G401 (cell line): ENCODE measurements around the gene KRT75. TPM values are rescaled to one million over a fixed set of nuclear protein-coding genes. Genes with fewer than 3 reads are reported as not detected.
"Not testable (repeated sequence)": the region's sequence is repeated elsewhere in the genome, so short reads cannot be mapped to it uniquely, and the experiment has no call there.

Source experiments
- DNase-seq: peaks from one replicate; pipeline ENCODE4 v3.0.0-alpha.2; 2015; ENCODE audit warnings: low spot score
- in situ Hi-C: cut with HindIII; loops from 2 replicates; pipeline ENCODE4 v1.10.0; 2016; ENCODE audit warnings: low sequenced_read_pairs, mixed read lengths
- total RNA-seq: library from RNA; depleted of rRNA; stranded (reverse); fragments of >200 nt; shearing (Covaris generic); gene quantifications from 2 replicates; pipeline ENCODE4 v1.2.3, GENCODE V29; 2014

KRT75 gene
- total RNA-seq, 1 experiment from 2014 or later, result 0.20 TPM

DNA sequence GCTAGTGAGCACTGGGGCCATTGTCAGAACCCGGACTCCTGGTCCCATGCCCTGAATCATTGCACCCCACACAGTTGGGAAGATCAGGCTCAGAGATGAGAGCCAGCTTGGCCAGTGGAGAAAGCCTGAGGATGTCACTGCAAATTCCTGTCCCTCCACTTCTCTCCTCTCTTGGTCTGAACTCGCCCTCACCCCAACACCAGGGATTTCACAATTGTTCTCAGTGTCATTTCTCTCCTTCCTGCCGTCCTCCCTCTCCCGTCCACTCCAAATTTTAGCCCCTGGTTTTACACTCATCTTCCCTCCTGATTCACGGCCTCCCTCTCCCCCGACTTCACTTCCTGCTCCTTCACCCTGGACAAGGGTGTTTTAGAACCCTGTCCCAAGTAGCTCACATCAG, 11.1 kb downstream of the KRT75 start:
- no peak for DNase-seq
- in situ Hi-C loops, result no loop called here

DNA sequence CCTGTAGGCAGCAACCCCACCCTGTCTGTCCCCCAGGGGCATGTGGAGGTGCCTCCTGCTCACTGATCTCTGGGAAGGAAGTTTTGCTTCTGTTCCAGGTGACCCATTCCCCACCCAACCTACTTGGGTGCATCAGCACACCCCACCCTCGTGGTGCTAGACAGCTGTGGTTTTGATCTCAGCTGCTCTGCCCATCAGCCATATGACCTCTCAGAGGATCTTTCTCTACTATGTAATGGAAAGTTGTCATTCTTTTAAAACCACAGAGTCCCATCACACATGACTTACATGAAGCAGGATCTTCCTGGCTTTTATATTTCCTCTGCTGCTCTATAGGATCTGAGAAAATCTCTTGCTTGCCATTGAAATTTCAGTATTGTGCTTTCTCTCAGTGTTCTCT, 14.5 kb downstream of the KRT75 start:
- in situ Hi-C loops, result no loop called here
- DNase-seq, result no peak

DNA sequence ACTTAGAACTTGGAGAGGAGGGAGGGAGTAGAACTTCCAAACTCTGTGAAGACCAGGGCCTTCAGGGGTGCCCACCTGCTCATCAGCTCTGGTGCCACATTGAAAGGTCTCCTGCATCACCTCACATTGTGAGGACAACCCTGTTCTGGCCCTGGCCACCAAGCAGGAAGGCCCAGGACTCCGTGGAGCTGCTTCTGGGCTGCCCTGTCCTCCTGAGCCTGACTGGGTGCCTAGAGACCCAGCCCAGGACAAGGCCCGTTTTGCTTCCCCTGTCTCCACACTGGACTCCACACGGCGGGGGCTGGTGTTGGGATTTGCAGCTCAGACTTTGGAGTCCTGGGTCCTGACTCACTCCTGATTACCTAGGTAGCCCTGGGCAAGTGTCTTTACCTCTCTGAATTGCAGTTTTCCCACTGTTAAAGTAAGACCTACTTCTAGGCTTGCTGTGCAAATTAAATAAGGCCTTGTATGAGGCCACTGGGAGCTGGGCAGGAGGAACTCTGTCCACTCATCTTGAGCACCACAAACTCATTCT, 15.5 kb downstream of the KRT75 start:
- in situ Hi-C loops, result no loop called here
- DNase-seq, result no peak

DNA sequence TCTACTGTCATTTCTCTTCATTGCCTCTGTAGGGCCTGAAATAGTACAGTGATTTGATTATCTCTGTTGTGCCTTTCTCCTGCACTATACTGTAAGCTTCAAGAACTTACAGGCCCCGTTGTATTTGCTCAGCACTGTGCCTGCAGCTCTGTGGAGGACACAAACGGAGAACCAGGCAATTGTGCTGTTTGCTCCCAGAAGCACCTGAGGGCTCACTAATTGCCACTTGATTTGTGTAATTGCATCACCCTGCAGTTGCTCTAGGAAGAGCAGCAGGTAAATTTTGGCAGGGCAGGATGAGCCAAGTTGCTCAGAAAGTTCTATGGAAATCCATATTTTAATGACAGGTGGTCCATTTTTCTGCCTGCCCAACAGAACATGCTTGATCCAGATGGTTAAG, 16.4 kb downstream of the KRT75 start:
- DNase-seq, result no peak
- in situ Hi-C loops, result no loop called here

DNA sequence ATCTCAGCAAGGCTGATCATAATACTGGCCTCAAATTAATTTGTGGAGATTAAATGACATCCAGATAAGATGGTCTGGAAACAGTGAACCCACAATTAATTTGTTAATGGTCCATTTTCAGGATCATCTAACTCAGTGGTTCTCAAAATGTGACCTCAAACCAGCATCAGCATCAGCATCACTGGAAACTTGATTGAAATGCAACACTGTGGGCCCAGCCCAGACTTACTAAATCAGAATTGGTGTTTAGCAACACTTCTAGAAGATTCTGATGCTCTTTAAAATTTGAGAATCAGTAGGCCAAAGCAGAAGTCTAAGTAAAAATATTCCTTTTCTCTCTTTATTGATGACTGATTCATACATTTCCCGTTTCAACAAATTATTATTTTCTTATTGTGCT, 17.4 kb downstream of the KRT75 start:
- no peak for DNase-seq
- in situ Hi-C loops, result no loop called here

DNA sequence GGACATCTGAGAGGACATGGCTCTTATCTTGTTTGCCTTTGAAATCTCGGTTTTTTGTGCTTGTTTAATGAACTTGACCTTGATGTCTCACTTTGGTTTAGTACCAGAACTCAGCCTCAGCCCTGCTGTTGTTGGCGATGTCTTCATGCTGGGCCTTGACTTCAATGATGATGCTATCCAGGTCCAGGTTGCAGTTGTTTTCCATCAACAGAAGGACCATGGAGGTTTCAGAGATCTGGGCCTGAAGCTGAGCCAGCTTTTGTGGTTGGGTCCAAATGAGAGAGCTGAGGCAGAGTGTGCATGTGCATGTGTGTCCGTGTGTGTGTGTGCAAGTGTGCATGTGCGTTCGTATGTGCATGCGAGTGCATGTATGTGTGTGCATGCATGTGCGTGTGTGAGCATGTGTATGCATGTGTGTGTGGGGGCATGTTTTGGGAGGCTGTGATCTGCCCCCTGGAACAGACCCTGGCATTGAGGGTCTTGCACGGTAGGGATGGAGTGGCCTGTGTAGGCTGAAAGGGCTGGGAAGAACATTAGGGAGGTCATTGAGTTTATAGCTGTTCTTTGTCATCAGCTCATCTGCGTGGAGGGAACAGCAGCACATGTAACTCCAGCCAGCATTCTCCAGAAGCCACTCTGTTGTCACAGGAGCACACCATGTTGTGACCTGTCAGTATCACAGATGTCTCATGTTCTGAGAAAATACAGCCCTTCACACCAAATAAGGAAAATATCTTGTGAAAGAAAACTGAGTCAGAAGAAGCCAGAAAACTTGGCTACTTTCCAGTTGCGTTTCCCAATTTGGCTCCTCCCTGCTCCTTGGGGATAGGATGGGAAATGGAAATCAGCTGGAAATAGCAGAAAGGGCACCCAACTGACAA, 18.1 kb downstream of the KRT75 start:
- DNase-seq, result no peak
- in situ Hi-C loops, result no loop called here

DNA sequence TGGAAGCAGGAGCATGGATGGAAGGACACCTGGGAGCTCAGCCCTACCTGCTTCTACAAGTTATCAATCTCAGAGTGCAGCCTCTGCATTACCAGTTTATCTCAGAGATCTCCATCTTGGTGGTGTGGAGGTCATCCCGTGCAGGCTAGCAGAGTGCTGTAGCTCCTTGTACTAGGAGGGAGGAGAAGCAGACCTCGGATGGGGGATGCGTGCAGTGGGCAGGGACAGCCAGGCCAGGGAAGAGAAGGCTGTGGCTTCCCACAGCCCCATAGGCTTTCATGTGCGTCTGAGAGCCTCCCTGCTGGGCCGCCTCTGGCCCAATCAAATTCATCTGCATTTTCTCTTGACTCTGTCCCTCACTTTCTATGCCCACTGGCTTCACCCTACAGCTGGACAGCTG, 19.2 kb downstream of the KRT75 start:
- in situ Hi-C loops, result no loop called here
- DNase-seq, result no peak

DNA sequence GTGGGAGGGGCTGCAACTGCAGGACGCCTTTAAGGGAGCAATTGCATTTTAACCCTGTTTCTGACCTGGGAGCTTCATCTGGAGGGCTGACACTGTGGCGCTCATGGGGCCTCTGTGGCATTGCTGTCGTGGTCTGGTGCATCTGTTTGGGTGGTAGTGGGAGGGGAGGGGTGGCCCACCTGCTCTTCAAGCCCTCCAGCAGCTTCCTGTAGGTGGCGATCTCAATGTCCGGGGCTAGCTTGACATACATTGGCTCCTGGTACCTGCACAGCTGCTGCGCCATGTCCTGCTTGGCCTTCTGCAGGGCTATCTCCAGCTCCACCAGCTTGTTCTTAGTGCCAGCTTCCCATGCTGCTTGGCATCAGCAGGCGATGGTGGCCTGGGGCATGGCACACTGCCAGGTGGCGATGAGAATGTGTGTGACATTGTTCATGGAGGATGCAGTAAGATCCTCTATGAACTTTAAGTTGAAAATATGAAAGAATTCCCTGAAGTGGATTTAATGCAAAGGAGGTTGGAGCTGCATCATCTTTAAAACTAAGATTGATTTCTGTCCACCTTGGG, 20.3 kb downstream of the KRT75 start:
- in situ Hi-C loops, result no loop called here
- DNase-seq, result no peak

DNA sequence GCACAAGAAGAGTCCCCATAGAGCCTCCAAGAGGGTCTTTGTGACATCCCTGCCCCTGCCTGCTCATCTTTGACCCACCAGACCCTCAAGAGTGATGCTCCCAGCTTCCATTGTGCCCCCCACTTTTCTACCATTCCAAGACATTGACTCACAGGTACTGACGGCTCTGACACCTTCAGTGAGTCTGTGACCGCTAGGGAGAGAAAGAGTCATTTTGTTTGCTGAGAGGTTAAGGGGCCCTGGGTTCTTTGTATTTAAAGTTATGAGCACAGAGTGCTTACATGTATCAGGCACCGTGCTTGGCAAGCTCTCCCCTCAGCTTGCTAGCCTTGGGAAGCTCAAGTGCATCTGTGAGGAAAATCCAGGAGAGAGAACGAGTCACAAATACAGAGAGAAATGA, 21.0 kb downstream of the KRT75 start:
- in situ Hi-C loops, result no loop called here
- no peak for DNase-seq

DNA sequence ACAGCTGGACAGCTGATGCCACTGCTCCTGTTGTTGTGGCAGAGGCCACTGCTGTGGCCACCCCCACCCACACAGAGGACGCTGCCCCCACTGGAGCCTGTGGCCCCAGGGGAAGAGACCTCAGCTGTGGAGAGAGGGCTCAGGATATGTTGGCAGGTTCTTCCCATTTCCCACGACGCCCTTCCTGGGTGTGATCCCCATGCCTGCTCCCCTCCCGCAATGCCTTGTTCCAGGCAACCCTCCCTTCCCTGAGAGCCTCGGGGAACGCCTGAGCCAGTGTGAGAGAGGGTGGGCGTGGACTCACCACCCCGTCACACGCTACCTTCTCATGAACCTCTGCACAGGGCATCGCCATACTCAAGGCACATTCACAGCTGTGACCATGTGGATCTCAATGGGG, 22.4 kb downstream of the KRT75 start:
- no peak for DNase-seq
- in situ Hi-C loops, result no loop called here

DNA sequence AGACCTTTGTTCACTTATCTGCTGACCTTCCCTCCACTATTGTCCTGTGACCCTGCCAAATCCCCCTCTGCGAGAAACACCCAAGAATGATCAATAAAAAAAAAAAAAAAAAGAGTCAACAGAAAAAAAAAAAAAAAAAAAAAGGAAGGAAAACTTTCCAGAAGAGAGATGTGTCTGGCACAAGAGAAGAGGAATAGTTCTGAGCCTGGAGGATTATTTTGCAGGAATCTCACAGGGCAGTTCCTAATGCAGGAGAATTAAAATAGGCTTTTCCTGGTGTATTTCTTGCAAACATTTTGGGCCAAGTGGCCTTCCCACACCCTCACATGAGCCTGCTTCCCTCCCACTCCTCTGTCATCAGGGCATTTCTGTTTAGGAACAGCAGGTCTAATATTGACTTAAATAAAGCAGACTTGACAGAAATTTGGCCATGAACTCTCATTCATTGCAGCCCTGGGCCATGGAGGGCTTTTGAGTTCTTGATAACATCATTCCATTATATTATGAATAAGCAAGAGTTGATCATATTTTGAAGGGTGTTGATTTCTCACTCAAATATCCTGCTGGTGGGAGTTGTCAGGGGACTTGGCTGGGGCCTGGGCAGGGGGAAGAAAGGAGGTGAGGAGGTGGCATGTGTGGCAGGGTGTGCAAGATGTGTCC, 23.5 kb downstream of the KRT75 start:
- DNase-seq, in situ Hi-C loops: not testable (repeated sequence)

DNA sequence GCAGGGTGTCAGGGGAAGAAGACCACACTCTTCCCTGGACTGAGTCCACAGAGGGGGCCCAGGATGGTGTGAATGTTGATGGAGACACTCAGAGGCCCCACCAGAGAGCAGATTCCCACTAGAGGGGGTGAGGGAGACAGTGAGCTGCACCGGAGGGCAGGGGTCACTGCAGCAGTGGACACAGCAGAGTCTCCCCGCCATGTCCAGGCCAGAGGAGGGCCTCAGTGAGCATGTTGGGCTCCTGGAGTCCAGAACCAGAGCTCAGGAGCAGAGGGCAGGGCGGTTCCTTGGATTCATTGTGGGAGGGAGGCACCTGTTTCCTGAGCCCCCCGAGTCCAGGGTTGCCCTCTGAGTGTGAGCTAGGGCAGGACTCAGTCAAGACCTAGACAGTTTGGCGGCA, 26.3 kb downstream of the KRT75 start:
- in situ Hi-C loops, result no loop called here
- no peak for DNase-seq

DNA sequence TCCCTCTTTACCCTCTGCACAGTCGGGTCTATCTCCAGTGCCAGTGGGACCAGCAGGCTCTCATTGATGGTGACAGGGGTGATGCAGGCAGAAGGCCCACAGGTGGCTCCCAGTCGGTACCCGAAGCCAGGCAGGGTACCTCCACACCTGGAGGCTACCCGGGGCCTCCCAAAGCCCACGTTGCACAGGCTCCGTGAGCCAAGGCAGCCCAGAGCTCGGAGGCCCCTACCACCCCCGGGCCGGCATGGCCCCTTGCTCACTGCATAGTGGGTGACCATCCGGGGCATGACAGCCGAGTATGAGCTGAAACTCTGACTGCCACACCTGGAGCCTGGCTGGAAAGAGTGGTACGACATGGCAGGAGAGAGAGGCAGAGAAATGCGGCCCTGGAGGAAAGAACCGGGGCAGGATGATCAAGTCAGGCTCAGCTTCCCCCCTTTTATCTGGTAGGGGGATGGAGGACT, 28.2 kb downstream of the KRT75 start, which contains the start of gene KRT82:
Gene KRT82, minus strand, starts transcription at position 414 of the 464 bp plus-strand sequence. Its CDS starts 58 bp downstream, at position 356.
- no peak for DNase-seq
- in situ Hi-C loops, result no loop called here

DNA sequence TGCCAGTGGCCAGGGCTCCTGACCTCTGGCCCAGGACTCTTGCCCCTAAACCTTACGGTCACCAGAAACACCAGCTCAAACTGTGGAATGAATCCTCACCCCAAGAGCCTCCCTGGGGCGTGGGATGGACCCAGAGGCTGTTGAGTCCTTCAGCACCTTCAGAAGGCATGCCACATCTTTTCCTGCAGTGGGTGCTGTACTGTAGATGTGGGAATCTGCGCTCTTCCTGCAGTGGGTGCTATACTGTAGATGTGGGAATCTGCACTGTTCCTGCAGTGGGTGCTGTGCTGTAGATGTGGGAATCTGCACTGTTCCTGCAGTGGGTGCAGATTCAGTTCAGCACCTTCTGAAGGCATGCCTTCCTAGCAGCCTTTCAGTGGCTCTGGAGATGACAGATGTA, 29.2 kb downstream of the KRT75 start:
- in situ Hi-C loops, result no loop called here
- DNase-seq, result no peak

DNA sequence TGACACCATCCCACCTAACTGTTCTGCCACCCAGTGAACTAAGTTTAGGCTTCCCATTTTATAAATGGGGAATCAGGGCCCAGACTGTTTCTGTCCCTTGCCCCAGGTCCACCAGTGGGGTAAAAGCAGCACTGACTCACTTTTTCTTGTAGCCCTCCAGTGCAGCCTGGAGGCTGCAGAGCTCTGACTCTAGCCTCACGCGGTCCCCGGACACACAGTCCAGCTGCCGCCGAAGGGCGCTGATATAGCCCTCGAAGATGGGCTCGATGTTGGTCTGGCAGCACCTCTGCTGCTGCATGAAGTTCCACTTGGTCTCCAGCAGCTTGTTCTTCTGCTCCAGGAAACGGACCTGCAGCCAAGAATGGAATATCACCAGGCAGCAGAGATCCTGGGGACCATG, 30.6 kb downstream of the KRT75 start:
- DNase-seq, result no peak
- in situ Hi-C loops, result no loop called here

DNA sequence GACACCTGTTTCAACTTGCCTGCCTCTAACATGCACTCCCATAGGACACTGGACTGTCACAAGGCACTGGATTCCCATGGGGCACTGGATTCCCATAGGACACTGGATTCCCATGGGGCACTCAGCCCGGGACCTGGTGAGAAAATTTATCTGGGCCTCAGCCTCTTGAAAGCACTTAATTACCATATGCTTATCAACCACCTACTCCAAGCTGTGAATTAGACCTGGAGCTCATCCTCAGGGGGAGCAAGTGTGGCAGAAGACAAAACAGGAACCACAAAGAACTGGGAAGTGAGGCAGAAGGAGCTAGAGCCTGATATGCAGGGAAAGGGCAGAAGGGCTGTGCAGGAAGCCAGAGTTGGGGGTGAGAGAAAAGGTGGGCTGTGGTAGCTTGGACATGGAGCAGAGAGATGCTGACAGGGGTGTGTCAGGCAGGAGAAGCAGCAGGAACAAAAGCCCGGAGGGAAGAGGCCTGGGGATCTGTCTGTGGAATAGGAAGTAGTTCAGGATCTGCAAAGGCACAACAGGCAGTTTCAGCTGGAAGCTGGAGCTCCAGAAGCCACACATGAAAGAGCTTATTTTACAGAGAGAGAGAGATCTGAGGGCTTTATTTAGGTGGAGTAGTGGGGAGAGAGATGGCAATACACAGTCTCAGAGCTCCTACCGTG, 31.2 kb downstream of the KRT75 start:
- no peak for DNase-seq
- in situ Hi-C loops, result no loop called here

DNA sequence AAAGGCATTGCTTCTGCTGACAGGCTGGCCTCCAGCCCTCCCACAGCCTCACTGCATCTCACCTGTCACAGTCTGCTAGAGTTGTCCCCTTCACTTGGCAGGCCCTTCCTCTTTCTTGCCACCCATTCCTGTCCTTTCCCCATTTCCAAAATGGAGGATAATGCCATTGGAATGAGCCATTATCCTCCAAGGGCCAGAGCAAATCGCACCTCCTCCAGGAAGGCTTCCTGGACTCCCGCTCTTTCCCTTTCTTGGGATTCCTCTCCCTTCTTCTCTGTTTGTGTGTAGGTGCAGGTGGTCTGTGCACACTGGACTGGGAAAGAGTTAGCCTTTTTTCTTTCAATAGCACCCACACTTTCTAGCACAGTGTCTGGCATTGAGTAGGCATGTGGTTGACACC, 31.8 kb downstream of the KRT75 start:
- no peak for DNase-seq
- in situ Hi-C loops, result no loop called here

DNA sequence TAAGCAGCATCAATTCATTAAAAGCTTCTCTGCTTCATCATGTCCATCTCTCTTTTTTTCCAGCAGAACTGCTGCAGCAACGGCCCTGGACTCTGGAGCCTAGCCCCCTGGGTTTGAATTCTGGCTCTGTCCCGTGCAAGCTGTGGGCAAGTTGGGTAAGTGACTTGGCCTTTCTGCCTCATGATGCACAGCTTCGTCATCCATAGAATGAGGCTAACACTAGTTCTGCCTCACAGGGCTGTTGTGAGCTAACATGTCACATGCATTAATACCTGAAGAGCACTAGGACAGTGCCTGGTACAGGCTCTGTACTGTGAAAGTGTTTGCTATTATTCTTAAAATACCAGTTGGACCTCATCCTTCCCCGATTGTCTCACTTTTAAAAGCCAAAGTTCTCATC, 32.2 kb downstream of the KRT75 start:
- in situ Hi-C loops, result no loop called here
- DNase-seq, result no peak

DNA sequence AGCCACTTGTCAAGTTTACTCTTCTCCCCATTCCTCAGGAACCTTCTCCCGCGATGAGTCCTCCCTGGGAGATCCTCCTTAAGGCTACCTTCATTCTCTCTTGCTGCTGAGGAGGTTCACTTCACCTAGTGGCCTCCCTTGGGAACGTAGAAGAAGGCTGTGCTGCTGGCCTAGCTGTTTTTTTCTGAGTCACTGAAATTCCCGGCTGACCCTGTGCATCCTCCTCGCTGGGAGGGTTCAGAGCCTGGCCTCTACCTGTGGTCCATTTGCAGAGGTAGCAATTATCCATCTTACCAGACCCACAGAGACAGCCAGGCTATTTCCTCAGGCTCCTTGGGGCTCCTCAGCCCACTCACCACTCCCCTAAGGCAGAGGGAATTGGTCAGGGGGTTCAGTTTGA, 32.6 kb downstream of the KRT75 start:
- in situ Hi-C loops, result no loop called here
- no peak for DNase-seq

DNA sequence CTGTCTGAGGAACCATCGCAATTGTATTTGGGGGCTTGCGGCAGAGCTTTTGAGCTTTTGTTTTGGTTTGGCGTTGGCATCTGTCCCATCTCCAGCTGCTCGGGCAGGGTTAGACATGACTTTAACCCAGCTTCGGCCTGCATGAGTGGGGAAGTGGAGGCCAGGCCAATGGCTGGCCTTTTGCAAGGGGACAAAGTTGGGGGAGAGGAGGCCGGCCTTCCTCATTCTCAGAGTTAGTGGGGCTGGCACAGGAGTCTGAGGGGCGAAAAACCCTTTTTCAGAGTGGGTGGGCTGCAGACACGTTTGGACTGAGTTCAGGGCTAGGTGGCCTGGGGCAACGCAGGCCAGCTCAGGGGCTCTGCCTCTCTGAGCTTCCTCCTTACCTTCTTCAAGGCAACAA, 33.3 kb downstream of the KRT75 start:
- in situ Hi-C loops, result no loop called here
- DNase-seq, result no peak
